ENCODE measurements around the gene HNRNPC. TPM values are rescaled to one million over a fixed set of nuclear protein-coding genes. Genes with fewer than 3 reads are reported as not detected.
"Not testable (repeated sequence)": the region's sequence is repeated elsewhere in the genome, so short reads cannot be mapped to it uniquely, and the experiment has no call there.

The HNRNPC gene
- total and polyA plus RNA-seq, 2 experiments from 2014 or later, result 513 to 800 TPM

- Histone ChIP-seq H3K4me1 (ENCODE audit: insufficient read depth) (no peaks in the 10 kb centered on the region), H3K27ac (no peak overlapping the region), H3K36me3 (replicated peaks; ENCODE audit: insufficient read depth, low read depth) (peaks cover 10% of the 10 kb centered on the region), H2AFZ (no peak overlapping the region), H3K4me3 (no peak overlapping the region), H3K27me3 (no peaks in the 10 kb centered on the region), H3K79me2 (peaks cover 100% of the 10 kb centered on the region), H4K20me1 (ENCODE audit: insufficient read depth, poor library complexity, severe bottlenecking) (peaks cover 97% of the 10 kb centered on the region), H3K4me2 (no peak overlapping the region), H3K9me3 (ENCODE audit: low read depth) (no peaks in the 10 kb centered on the region), H3K9me2 (replicated peaks; ENCODE audit: insufficient read depth) (no peaks in the 10 kb centered on the region)
- no peak for TF ChIP-seq EZH2phosphoT487 (IDR thresholded peaks at IDR 0.05; ENCODE audit: low read depth, severe bottlenecking, unreplicated experiment)
- TF ChIP-seq CTCF (IDR thresholded peaks at IDR 0.05; ENCODE audit: poor library complexity), result no peak
- no peak for TF ChIP-seq EZH2 (IDR thresholded peaks at IDR 0.05; ENCODE audit: borderline replicate concordance)
- 84% methylated on average over 5 of the region's 5 CpGs for WGBS (ENCODE audit: low lambda C conversion rate, missing lambda C conversion rate)
- no peak for DNase-seq (ENCODE audit: low spot score)
These were observed 42.1 kb downstream of the HNRNPC start for GRCh38 chr14:21227150-21227549.

- TF ChIP-seq EZH2 (IDR thresholded peaks at IDR 0.05; ENCODE audit: borderline replicate concordance) (no peak), EZH2phosphoT487 (IDR thresholded peaks at IDR 0.05; ENCODE audit: low read depth, severe bottlenecking, unreplicated experiment) (no peak)
- no peaks in the 10 kb centered on the region for H3K9me2 ChIP-seq (replicated peaks; ENCODE audit: insufficient read depth)
- H4K20me1 ChIP-seq (ENCODE audit: insufficient read depth, poor library complexity, severe bottlenecking), result peaks cover 95% of the 10 kb centered on the region
- no peak overlapping the region for H2AFZ ChIP-seq
- 90% methylated on average over 8 of the region's 8 CpGs for WGBS (ENCODE audit: low lambda C conversion rate, missing lambda C conversion rate)
- H3K79me2 ChIP-seq, result peaks cover 100% of the 10 kb centered on the region
- H3K4me1 ChIP-seq (ENCODE audit: insufficient read depth), result no peaks in the 10 kb centered on the region
- no peaks in the 10 kb centered on the region for H3K27me3 ChIP-seq
- no peak overlapping the region for H3K27ac ChIP-seq
- H3K36me3 ChIP-seq (replicated peaks; ENCODE audit: insufficient read depth, low read depth), result peaks cover 10% of the 10 kb centered on the region
- no peaks in the 10 kb centered on the region for H3K9me3 ChIP-seq (ENCODE audit: low read depth)
- no peak for DNase-seq (ENCODE audit: low spot score)
- H3K4me3 ChIP-seq, result no peak overlapping the region
- no peak overlapping the region for H3K4me2 ChIP-seq
These were observed 42.8 kb downstream of the HNRNPC start for GRCh38 chr14:21226467-21226866.

- Histone ChIP-seq H4K20me1 (ENCODE audit: insufficient read depth, poor library complexity, severe bottlenecking) (peaks cover 95% of the 10 kb centered on the region), H3K79me2 (peaks cover 100% of the 10 kb centered on the region)
- not testable (repeated sequence) for H3K9me3 ChIP-seq (ENCODE audit: low read depth); H3K27me3 ChIP-seq; DNase-seq (ENCODE audit: low spot score); H3K36me3 ChIP-seq (replicated peaks; ENCODE audit: insufficient read depth, low read depth); H3K4me1 ChIP-seq (ENCODE audit: insufficient read depth); H2AFZ ChIP-seq; H3K4me2 ChIP-seq; H3K9me2 ChIP-seq (replicated peaks; ENCODE audit: insufficient read depth); H3K4me3 ChIP-seq; H3K27ac ChIP-seq
- 98% methylated on average over 7 of the region's 7 CpGs for WGBS (ENCODE audit: low lambda C conversion rate, missing lambda C conversion rate)
These were observed 44.1 kb downstream of the HNRNPC start for GRCh38 chr14:21225164-21225563.

GRCh38 chr14:21220874-21221477 lies 48.3 kb downstream of the HNRNPC start:
- Histone ChIP-seq H3K79me2 (peaks cover 99% of the 10 kb centered on the region), H3K36me3 (replicated peaks; ENCODE audit: insufficient read depth, low read depth) (peaks cover 6% of the 10 kb centered on the region), H4K20me1 (ENCODE audit: insufficient read depth, poor library complexity, severe bottlenecking) (peaks cover 98% of the 10 kb centered on the region), H3K27me3 (no peaks in the 10 kb centered on the region), H3K4me2 (no peak overlapping the region), H3K27ac (no peak overlapping the region), H2AFZ (no peak overlapping the region), H3K9me3 (ENCODE audit: low read depth) (no peaks in the 10 kb centered on the region), H3K4me1 (ENCODE audit: insufficient read depth) (peaks cover 7% of the 10 kb centered on the region), H3K4me3 (no peak overlapping the region), H3K9me2 (replicated peaks; ENCODE audit: insufficient read depth) (no peaks in the 10 kb centered on the region)
- DNase-seq (ENCODE audit: low spot score), result no peak
- WGBS (ENCODE audit: low lambda C conversion rate, missing lambda C conversion rate), result 97% methylated on average over 9 of the region's 9 CpGs
- TF ChIP-seq CTCF (IDR thresholded peaks at IDR 0.05; ENCODE audit: poor library complexity) (no peak), EZH2 (IDR thresholded peaks at IDR 0.05; ENCODE audit: borderline replicate concordance) (no peak), EZH2phosphoT487 (IDR thresholded peaks at IDR 0.05; ENCODE audit: low read depth, severe bottlenecking, unreplicated experiment) (no peak)
